Ascending aorta (tissue), 2 donors: ENCODE measurements around the gene PRR19. TPM values are rescaled to one million over a fixed set of nuclear protein-coding genes. Genes with fewer than 3 reads are reported as not detected.

Experiments used
- DNase-seq, 2 donors: peaks; one replicate each; pipeline ENCODE4 v3.0.0-alpha.2; 2019; ENCODE audit warnings: low spot score in 2 of 2
- H3K27ac ChIP-seq, 2 donors: fragments of 200-600 bp; sonication (generic); one replicate each; pipeline ENCODE4 v1.5.1; 2016 to 2017; ENCODE audit warnings: mild to moderate bottlenecking in 1 of 2
- H3K27me3 ChIP-seq: fragments of 200-600 bp; sonication (generic); one replicate; pipeline ENCODE4 v1.5.1; 2017
- H3K36me3 ChIP-seq, 2 donors: fragments of 200-600 bp; sonication (generic); one replicate each; pipeline ENCODE4 v1.5.1; 2016
- H3K4me1 ChIP-seq, 2 donors: fragments of 200-600 bp; sonication (generic); one replicate each; pipeline ENCODE4 v1.5.1; 2016 to 2017; ENCODE audit warnings: mild to moderate bottlenecking in 1 of 2
- H3K4me3 ChIP-seq, 2 donors: fragments of 200-600 bp; sonication (generic); one replicate each; pipeline ENCODE4 v1.5.1; 2016 to 2017; ENCODE audit warnings: mild to moderate bottlenecking in 1 of 2
- H3K9me3 ChIP-seq, 2 donors: fragments of 200-600 bp; sonication (generic); one replicate each; pipeline ENCODE4 v1.5.1; 2016
- CTCF ChIP-seq, 3 experiments: fragments of 200-600 bp in 2 of 3; fragments of 450-650 bp in 1 of 3; sonication (generic) in 2 of 3; IDR thresholded peaks; one replicate each; pipeline ENCODE4 v1.5.1; 2016 to 2019; ENCODE audit warnings: antibody characterized with exemption in 3 of 3, mild to moderate bottlenecking in 1 of 3, moderate library complexity in 1 of 3
- intact Hi-C: fragments of 100-400 bp; cut with DNase I; formaldehyde crosslinking; loops from one replicate; pipeline ENCODE4 v1.15.1; 2023
- total RNA-seq: library from RNA; depleted of rRNA; stranded (reverse); fragments of >200 nt; gene quantifications from one replicate; pipeline ENCODE4 v1.1.0, GENCODE V29; 2016

The PRR19 gene
- total RNA-seq, 1 donor from 2014 or later: not detected

- Histone ChIP-seq H3K9me3 (no peaks in the 10 kb centered on the region), H3K27me3 (no peaks in the 10 kb centered on the region), H3K4me1 (no peaks in the 10 kb centered on the region), H3K4me3 (no peak overlapping the region), H3K36me3 (peaks cover 68 to 71% of the 10 kb centered on the region in 2 donors), H3K27ac (no peak overlapping the region)
- no peak for TF ChIP-seq CTCF (IDR thresholded peaks at IDR 0.05)
- no peak for DNase-seq
- intact Hi-C loops: no loop called here
Measured at GRCh38 chr19:42293540-42293939, 8.4 kb upstream of the PRR19 start.

GRCh38 chr19:42293948-42294347, 8.0 kb upstream of the PRR19 start:
- Histone ChIP-seq H3K27ac (no peak overlapping the region), H3K4me1 (no peaks in the 10 kb centered on the region), H3K36me3 (peaks cover 65 to 67% of the 10 kb centered on the region in 2 donors), H3K27me3 (no peaks in the 10 kb centered on the region), H3K9me3 (no peaks in the 10 kb centered on the region), H3K4me3 (no peak overlapping the region)
- TF ChIP-seq CTCF (IDR thresholded peaks at IDR 0.05): no peak
- intact Hi-C loops: no loop called here
- no peak for DNase-seq

GRCh38 chr19:42294471-42295137, 7.3 kb upstream of the PRR19 start:
- intact Hi-C loops: no loop called here
- Histone ChIP-seq H3K4me1 (no peaks in the 10 kb centered on the region), H3K9me3 (no peaks in the 10 kb centered on the region), H3K36me3 (peaks cover 58 to 61% of the 10 kb centered on the region in 2 donors), H3K4me3 (no peak overlapping the region), H3K27me3 (no peaks in the 10 kb centered on the region), H3K27ac (no peak overlapping the region)
- no peak for TF ChIP-seq CTCF (IDR thresholded peaks at IDR 0.05)
- DNase-seq: no peak

GRCh38 chr19:42295342-42295741, 6.6 kb upstream of the PRR19 start:
- intact Hi-C loops: no loop called here

GRCh38 chr19:42295831-42296525, 6.0 kb upstream of the PRR19 start:
- peak in 1 of 2 donors; percentile 92 for DNase-seq

More at GRCh38 chr19:42295342-42295741, 6.6 kb upstream of the PRR19 start:
- no peak for DNase-seq
- no peak for TF ChIP-seq CTCF (IDR thresholded peaks at IDR 0.05)
- Histone ChIP-seq H3K27me3 (no peaks in the 10 kb centered on the region), H3K9me3 (no peaks in the 10 kb centered on the region), H3K36me3 (peaks cover 51 to 53% of the 10 kb centered on the region in 2 donors), H3K4me3 (no peak overlapping the region), H3K4me1 (no peaks in the 10 kb centered on the region), H3K27ac (no peak overlapping the region)

More at GRCh38 chr19:42295831-42296525, 6.0 kb upstream of the PRR19 start:
- H3K9me3 ChIP-seq: no peaks in the 10 kb centered on the region
- no peaks in the 10 kb centered on the region for H3K4me1 ChIP-seq
- intact Hi-C loops: loop anchor here (1.0 to 2.0 kb wide), 2 partner anchors 50 to 163 kb away; partner anchors contain the start of gene POU2F2
- H3K27me3 ChIP-seq: no peaks in the 10 kb centered on the region
- H3K27ac ChIP-seq: no peak overlapping the region
- H3K36me3 ChIP-seq: peaks cover 45 to 47% of the 10 kb centered on the region in 2 donors
- TF ChIP-seq CTCF (IDR thresholded peaks at IDR 0.05): peak; percentile 89 to 96 (median 93)
- no peak overlapping the region for H3K4me3 ChIP-seq
